SK-N-SH treated with all-trans-retinoic acid at 6 μM for 48 hours (cell line): ENCODE data around the gene DISP3.

Experiments used
- ARNTL ChIP-seq: fragments of 450-650 bp; formaldehyde crosslinking; IDR thresholded peaks from 2 replicates; pipeline ENCODE4 v1.5.0; 2020; ENCODE audit warnings: low read depth, mild to moderate bottlenecking, moderate library complexity, borderline replicate concordance
- BACH2 ChIP-seq: fragments of 250-450 bp; sonication (Bioruptor Pico); IDR thresholded peaks from 2 replicates; pipeline ENCODE4 v1.9.0; 2021; ENCODE audit warnings: mild to moderate bottlenecking, borderline replicate concordance
- ISL1 ChIP-seq: fragments of 250-450 bp; sonication (Bioruptor Pico); IDR thresholded peaks from 2 replicates; pipeline ENCODE4 v2.1.2; 2022; ENCODE audit warnings: mild to moderate bottlenecking, moderate library complexity
- OSR1 ChIP-seq: fragments of 250-450 bp; sonication (Bioruptor Pico); IDR thresholded peaks from 2 replicates; pipeline ENCODE4 v1.8.0; 2022; ENCODE audit warnings: moderate library complexity, mild to moderate bottlenecking, inconsistent platforms
- RARB ChIP-seq: fragments of 250-450 bp; sonication (Bioruptor Pico); IDR thresholded peaks from 2 replicates; pipeline ENCODE4 v1.8.0; 2021; ENCODE audit warnings: mild to moderate bottlenecking, moderate library complexity
- TCF4 ChIP-seq: fragments of 250-450 bp; sonication (Bioruptor Pico); IDR thresholded peaks from 2 replicates; pipeline ENCODE4 v1.8.0; 2021; ENCODE audit warnings: mild to moderate bottlenecking, moderate library complexity, borderline replicate concordance
- ZFP3 ChIP-seq: fragments of 250-450 bp; sonication (Bioruptor Pico); IDR thresholded peaks from 2 replicates; pipeline ENCODE4 v1.5.0; 2020; ENCODE audit warnings: mild to moderate bottlenecking, moderate library complexity
- ZFP30 ChIP-seq: fragments of 450-650 bp; formaldehyde crosslinking; IDR thresholded peaks from 2 replicates; pipeline ENCODE4 v1.5.0; 2022; ENCODE audit warnings: mild to moderate bottlenecking, moderate library complexity
- TF ChIP-seq, protein P1 (sequence below): fragments of 250-450 bp; sonication (Bioruptor Pico); IDR thresholded peaks from 2 replicates; pipeline ENCODE4 v1.8.0; 2020; ENCODE audit warnings: mild to moderate bottlenecking, moderate library complexity, borderline replicate concordance
- TF ChIP-seq, protein P2 (sequence below): fragments of 250-450 bp; sonication (Bioruptor Pico); IDR thresholded peaks from 2 replicates; pipeline ENCODE4 v1.5.0; 2020; ENCODE audit warnings: mild to moderate bottlenecking, moderate library complexity

DNA sequence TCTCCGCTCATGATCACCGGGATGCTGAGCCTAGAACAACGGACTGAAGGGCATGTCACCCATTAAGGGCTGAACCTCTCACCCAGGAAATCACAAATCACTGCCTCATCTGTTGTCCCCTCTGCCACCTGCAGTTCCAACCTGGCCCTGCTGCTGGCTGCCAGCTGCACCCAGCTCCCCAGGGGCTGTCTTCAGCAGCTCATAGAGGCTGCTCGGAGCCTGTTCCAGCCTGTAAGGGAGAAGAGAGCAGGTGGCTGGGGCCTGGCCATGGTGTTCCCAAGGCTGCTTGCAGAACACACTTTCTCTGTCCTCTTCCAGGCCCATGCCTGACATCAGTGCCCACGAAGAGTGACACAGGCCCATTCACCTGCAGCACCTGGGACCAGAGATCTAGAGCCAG lies 44.5 kb upstream of the DISP3 start:
- TF ChIP-seq, protein P1, sequence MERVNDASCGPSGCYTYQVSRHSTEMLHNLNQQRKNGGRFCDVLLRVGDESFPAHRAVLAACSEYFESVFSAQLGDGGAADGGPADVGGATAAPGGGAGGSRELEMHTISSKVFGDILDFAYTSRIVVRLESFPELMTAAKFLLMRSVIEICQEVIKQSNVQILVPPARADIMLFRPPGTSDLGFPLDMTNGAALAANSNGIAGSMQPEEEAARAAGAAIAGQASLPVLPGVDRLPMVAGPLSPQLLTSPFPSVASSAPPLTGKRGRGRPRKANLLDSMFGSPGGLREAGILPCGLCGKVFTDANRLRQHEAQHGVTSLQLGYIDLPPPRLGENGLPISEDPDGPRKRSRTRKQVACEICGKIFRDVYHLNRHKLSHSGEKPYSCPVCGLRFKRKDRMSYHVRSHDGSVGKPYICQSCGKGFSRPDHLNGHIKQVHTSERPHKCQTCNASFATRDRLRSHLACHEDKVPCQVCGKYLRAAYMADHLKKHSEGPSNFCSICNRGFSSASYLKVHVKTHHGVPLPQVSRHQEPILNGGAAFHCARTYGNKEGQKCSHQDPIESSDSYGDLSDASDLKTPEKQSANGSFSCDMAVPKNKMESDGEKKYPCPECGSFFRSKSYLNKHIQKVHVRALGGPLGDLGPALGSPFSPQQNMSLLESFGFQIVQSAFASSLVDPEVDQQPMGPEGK = no peak
- no peak for TF ChIP-seq ZFP30
- TF ChIP-seq ARNTL (CRISPR knock-in tag) = no peak
- no peak for TF ChIP-seq ISL1 (CRISPR knock-in tag)
- no peak for TF ChIP-seq OSR1
- TF ChIP-seq BACH2 = no peak
- no peak for TF ChIP-seq ZFP3 (CRISPR knock-in tag)
- TF ChIP-seq, protein P2, sequence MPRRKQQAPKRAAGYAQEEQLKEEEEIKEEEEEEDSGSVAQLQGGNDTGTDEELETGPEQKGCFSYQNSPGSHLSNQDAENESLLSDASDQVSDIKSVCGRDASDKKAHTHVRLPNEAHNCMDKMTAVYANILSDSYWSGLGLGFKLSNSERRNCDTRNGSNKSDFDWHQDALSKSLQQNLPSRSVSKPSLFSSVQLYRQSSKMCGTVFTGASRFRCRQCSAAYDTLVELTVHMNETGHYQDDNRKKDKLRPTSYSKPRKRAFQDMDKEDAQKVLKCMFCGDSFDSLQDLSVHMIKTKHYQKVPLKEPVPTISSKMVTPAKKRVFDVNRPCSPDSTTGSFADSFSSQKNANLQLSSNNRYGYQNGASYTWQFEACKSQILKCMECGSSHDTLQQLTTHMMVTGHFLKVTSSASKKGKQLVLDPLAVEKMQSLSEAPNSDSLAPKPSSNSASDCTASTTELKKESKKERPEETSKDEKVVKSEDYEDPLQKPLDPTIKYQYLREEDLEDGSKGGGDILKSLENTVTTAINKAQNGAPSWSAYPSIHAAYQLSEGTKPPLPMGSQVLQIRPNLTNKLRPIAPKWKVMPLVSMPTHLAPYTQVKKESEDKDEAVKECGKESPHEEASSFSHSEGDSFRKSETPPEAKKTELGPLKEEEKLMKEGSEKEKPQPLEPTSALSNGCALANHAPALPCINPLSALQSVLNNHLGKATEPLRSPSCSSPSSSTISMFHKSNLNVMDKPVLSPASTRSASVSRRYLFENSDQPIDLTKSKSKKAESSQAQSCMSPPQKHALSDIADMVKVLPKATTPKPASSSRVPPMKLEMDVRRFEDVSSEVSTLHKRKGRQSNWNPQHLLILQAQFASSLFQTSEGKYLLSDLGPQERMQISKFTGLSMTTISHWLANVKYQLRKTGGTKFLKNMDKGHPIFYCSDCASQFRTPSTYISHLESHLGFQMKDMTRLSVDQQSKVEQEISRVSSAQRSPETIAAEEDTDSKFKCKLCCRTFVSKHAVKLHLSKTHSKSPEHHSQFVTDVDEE = no peak
- TF ChIP-seq RARB (CRISPR knock-in tag) = no peak
- no peak for TF ChIP-seq TCF4 (CRISPR knock-in tag)
